GM04503 (cell line): ENCODE data around the gene OLFML3.
"Not testable (repeated sequence)": the region's sequence is repeated elsewhere in the genome, so short reads cannot be mapped to it uniquely, and the experiment has no call there.

Source experiments
- DNase-seq: peaks from one replicate; pipeline ENCODE4 v3.0.0-alpha.2; 2012; ENCODE audit warnings: low read depth

The OLFML3 gene

GRCh38 chr1:113978863-113979702 is at the start of gene OLFML3:
TSS of gene OLFML3 (plus strand) at chr1:113979474. CDS start at chr1:113979517, 43 bp downstream.
- peak; percentile 89 for DNase-seq

- peak; percentile 26 for DNase-seq
These were observed 49.4 kb upstream of the OLFML3 start for GRCh38 chr1:113929750-113930498.

GRCh38 chr1:113930499-113931161 is 48.6 kb upstream of the OLFML3 start:
- DNase-seq, result peak; percentile 41

GRCh38 chr1:113931451-113931851 is 47.8 kb upstream of the OLFML3 start:
- DNase-seq, result peak; percentile 15

GRCh38 chr1:113934006-113934405 is 45.3 kb upstream of the OLFML3 start:
- DNase-seq, result no peak

GRCh38 chr1:113934511-113935055 is 44.7 kb upstream of the OLFML3 start:
- no peak for DNase-seq

- DNase-seq, result no peak
These were observed 44.1 kb upstream of the OLFML3 start for GRCh38 chr1:113935176-113935575.

- DNase-seq, result no peak
These were observed 43.3 kb upstream of the OLFML3 start for GRCh38 chr1:113935970-113936369.

- no peak for DNase-seq
These were observed 42.1 kb upstream of the OLFML3 start for GRCh38 chr1:113937146-113937545.

- DNase-seq, result no peak
These were observed 41.1 kb upstream of the OLFML3 start for GRCh38 chr1:113938192-113938591.

- DNase-seq, result no peak
These were observed 38.7 kb upstream of the OLFML3 start for GRCh38 chr1:113940365-113941244.

GRCh38 chr1:113941245-113941559 is 38.1 kb upstream of the OLFML3 start:
- no peak for DNase-seq

GRCh38 chr1:113942527-113942926 is 36.7 kb upstream of the OLFML3 start:
- no peak for DNase-seq

- DNase-seq, result peak; percentile 9
These were observed 36.1 kb upstream of the OLFML3 start for GRCh38 chr1:113943028-113943811.

- no peak for DNase-seq
These were observed 33.9 kb upstream of the OLFML3 start for GRCh38 chr1:113945329-113945728.

GRCh38 chr1:113946112-113946511 is 33.2 kb upstream of the OLFML3 start:
- DNase-seq, result no peak

- DNase-seq, result no peak
These were observed 32.4 kb upstream of the OLFML3 start for GRCh38 chr1:113946678-113947387.

GRCh38 chr1:113947388-113948107 is 31.7 kb upstream of the OLFML3 start:
- DNase-seq, result no peak

GRCh38 chr1:113948151-113948550 is 31.1 kb upstream of the OLFML3 start:
- DNase-seq, result not testable (repeated sequence)
